HG03558 (cell line): ENCODE data around the gene PCDHA12.
"Not testable (repeated sequence)": the region's sequence is repeated elsewhere in the genome, so short reads cannot be mapped to it uniquely, and the experiment has no call there.

Source experiments
- ATAC-seq: cut with Tn5 transposase; IDR thresholded peaks from one replicate; pipeline ENCODE4 v1.9.1; 2021; ENCODE audit warnings: moderate number of reproducible peaks; ENCODE audit not compliant: unreplicated experiment; ENCODE audit errors: extremely low read depth

The PCDHA12 gene

GRCh38 chr5:140857177-140857986 lies 17.7 kb upstream of the PCDHA12 start:
- no peak for ATAC-seq

DNA sequence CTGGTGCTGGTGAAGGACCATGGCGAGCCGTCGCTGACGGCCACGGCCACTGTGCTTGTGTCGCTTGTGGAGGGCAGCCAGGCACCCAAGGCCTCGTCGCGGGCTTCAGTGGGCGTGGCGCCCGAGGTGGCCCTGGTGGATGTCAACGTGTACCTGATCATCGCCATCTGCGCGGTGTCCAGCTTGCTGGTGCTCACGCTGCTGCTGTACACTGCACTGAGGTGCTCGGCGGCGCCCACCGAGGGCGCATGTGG lies 17.2 kb upstream of the PCDHA12 start:
- no peak for ATAC-seq

- no peak for ATAC-seq
These were observed 12.4 kb upstream of the PCDHA12 start for GRCh38 chr5:140862441-140863295.

DNA sequence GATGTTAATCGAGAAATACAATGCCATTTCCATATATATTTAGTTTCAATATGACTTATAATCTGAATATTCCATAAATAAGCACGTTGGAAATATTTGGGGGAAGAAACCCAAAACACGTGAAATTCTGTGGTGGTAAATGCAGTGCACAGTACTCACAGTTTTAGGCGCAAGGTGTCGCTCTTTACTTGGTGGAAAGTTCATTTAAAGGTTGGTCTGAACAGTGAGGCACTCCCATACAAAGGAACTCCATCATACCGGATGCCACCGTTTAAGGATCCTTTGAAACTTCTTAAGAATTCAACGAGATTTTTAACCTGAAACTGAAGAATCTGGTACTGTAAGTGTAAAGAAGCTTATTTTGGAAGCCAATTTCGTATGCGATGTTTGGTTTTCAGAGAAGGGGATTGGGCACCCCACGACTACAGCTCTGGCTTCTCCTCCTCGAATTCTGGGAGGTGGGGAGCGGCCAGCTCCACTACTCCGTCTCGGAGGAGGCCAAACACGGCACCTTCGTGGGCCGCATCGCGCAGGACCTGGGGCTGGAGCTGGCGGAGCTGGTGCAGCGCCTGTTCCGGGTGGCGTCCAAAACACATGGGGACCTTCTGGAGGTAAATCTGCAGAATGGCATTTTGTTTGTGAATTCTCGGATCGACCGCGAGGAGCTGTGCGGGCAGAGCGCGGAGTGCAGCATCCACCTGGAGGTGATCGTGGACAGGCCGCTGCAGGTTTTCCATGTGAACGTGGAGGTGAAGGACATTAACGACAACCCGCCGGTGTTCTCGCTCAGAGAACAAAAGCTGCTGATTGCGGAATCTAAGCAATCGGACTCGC lies 6.2 kb upstream of the PCDHA12 start, which contains the start of gene PCDHA11:
PCDHA11 (plus strand) TSS at position 237 of the 834 bp plus-strand sequence; CDS start at position 384, 147 bp downstream.
- ATAC-seq, result no peak

GRCh38 chr5:140869555-140869886 lies 5.6 kb upstream of the PCDHA12 start:
- no peak for ATAC-seq

GRCh38 chr5:140870221-140871201 lies 4.6 kb upstream of the PCDHA12 start:
- ATAC-seq, result no peak

DNA sequence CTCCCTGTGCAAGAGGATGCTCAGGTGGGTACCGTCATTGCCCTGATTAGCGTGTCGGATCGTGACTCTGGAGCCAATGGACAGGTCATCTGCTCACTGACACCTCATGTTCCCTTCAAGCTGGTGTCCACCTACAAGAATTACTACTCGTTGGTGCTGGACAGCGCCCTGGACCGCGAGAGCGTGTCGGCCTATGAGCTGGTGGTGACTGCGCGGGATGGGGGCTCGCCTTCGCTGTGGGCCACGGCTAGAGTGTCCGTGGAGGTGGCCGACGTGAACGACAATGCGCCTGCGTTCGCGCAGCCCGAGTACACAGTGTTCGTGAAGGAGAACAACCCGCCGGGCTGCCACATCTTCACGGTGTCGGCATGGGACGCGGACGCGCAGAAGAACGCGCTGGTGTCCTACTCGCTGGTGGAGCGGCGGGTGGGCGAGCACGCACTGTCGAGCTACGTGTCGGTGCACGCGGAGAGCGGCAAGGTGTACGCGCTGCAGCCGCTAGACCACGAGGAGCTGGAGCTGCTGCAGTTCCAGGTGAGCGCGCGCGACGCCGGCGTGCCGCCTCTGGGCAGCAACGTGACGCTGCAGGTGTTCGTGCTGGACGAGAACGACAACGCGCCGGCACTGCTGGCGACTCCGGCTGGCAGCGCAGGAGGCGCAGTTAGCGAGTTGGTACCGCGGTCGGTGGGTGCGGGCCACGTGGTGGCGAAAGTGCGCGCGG lies 1.6 kb downstream of the PCDHA12 start:
- ATAC-seq, result not testable (repeated sequence)

GRCh38 chr5:140877262-140877581 lies 2.1 kb downstream of the PCDHA12 start:
- no peak for ATAC-seq

DNA sequence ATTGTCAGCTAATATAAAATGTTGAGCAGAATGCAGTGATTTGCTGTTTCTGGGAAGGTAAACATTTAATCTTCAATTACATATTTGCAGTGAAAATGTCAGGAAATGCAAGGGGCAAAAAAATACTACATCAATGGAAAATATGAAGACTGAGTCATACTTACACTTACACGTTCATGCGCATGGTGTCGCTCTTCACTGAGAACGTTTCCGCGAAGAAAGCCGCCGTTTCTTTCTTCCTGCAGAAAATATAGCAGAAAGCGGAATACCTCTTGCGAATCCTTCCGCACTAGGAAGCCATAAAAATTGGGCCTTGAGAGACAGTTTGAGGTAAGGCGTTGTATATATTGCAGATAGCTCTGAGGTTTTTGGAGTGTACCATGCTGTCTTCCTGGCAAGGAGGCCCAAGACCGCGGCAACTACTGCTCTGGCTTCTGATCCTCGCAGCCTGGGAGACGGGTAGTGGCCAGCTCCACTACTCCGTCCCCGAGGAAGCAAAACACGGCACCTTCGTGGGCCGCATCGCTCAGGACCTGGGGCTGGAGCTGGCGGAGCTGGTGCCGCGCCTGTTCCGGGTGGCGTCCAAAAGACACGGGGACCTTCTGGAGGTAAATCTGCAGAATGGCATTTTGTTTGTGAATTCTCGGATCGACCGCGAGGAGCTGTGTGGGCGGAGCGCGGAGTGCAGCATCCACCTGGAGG lies 6.9 kb downstream of the PCDHA12 start, which contains the start of gene PCDHA13:
PCDHA13 (plus strand) TSS at position 236 of the 702 bp plus-strand sequence; CDS start at position 381, 145 bp downstream.
- no peak for ATAC-seq

GRCh38 chr5:140882591-140882899 lies 7.4 kb downstream of the PCDHA12 start:
- no peak for ATAC-seq

DNA sequence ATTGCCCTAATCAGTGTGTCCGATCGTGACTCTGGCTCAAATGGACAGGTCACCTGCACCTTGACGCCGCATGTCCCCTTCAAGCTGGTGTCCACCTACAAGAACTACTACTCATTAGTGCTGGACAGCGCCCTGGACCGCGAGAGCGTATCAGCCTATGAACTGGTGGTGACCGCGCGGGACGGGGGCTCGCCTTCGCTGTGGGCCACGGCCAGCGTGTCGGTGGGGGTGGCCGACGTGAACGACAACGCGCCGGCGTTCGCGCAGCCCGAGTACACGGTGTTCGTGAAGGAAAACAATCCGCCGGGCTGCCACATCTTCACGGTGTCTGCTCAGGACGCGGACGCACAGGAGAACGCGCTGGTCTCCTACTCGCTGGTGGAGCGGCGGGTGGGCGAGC lies 8.3 kb downstream of the PCDHA12 start:
- no peak for ATAC-seq

GRCh38 chr5:140883927-140884697 lies 9.0 kb downstream of the PCDHA12 start:
- ATAC-seq, result no peak

GRCh38 chr5:140916325-140916724 lies 41.2 kb downstream of the PCDHA12 start:
- ATAC-seq, result no peak

- no peak for ATAC-seq
These were observed 48.5 kb downstream of the PCDHA12 start for GRCh38 chr5:140923601-140924000.

DNA sequence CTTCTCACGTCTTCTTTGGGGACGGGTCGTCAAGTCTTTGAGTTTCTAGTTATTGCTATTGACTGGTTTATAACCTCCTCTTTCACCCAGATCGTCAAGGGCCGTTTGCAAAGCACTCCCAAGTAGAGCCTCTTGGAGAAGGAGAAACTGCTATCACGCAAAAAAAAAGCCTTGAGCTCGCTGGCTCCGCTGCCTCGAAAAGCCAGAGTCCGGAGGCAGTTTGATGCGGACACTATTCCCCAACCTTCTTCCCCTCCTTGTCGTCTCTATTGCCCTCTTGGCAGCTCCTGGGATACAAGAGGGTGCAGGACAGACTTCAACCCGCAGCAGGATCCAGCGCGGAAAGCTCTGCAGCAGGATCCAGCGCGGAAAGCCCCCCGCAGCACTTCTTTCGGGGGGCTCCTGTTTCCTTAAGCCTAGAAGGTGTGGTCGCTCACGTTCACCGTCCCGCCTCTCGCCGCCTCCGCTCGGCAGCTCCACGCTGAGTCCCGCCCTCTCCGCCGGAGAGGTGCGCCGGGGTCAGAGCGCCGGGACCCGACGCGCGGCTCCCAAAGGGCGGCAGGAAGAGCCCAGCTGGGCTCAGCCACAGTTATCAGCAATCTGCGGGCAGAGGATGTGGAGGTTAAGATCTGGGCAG lies 50.8 kb downstream of the PCDHA12 start, which contains the start of gene PCDHAC1:
PCDHAC1 (plus strand) TSS at position 494 of the 637 bp plus-strand sequence. CDS start 594 bp downstream, outside the sequence.
- no peak for ATAC-seq

- ATAC-seq, result no peak
These were observed 51.5 kb downstream of the PCDHA12 start for GRCh38 chr5:140926443-140927227.

DNA sequence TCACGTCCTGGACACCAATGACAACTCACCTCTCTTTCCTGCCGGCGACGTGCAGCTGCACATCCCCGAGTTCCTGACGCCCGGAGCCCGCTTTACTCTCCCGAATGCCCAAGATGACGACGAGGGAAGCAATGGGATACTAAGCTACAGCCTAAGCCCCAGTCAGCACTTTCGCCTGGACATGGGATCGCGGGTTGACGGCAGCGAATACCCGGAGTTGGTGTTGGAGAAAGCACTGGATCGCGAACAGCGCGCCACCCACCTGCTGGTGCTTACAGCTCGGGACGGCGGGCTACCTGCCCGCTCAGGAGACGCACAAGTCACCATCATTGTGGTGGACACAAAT lies 52.1 kb downstream of the PCDHA12 start:
- ATAC-seq, result no peak
